ENCODE data around the gene ORAI1.
"Not testable (repeated sequence)": the region's sequence is repeated elsewhere in the genome, so short reads cannot be mapped to it uniquely, and the experiment has no call there.

Gene ORAI1

DNA sequence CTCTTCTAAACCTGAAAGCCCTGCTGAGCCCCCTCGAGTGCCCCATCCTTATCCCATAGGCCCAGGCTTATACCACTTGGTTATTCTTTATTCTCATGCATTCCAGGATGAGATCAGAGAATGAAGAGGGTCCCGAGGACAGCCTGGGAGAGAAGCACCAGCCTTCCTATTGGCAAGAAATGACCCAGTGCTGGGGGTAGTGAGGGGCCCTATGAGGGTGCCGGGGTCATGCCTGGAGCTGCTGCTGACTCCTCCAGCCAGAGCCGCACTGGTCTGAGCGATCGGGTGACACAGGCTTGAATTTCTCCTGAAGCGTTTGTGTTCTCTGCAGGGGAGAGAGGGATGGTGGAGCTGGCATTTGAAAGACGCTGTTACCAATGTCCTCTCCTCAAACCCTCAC is 25.0 kb downstream of the ORAI1 start:
- FAIRE-seq, result no peak

DNA sequence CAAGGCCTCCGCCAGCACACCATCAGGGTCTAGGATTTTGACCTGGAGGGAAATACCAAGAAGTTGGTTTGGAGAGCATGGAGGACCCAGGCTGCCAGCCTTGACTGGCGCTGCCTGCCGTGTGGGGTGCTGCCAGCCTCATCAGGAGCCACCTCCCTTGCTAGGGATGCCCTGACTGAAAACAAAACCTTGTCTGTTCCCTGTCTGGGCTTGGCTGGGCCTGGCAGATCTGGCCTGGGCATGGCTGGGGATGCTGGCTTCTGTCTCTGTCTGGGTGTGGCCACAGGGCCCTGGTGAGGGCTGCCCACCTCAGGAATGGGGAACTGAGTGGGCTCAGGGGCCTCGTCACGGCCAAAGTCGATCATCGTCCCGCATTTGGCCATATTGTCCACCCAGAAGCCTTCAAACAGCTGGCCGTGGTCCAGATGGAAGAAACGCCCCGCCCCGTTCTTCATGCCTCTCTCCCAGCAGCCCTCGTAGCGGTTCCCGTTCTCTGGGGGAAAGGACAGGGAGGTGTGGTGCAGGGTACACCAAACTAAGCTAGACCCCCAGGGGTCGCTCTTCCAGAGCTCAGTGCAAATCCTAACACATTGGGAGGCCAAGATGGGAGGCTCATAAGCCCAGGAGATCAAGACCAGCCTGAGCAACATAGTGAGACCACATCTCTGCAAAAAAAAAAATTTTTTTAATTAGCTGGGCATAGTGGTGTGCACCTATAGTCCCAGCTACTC is 26.6 kb downstream of the ORAI1 start:
- no peak for FAIRE-seq

DNA sequence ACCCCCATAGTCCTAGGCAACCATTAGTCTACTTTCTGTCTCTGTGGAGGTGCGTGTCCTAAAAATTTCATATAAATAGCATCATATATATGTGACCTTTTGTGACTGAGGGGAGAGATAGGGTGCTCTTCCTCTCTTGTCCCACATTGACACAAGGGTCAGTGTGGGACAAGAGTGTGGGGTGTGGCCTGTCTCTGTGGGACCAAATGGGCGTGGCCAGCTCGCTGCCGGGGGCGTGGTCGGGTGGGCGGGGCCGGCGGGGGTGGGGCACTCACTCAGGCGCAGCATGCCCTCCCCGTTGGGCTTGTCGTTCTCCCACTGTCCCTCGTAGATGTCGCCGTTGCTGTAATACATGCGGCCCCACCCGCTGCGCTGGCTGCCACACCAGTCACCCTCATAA is 27.7 kb downstream of the ORAI1 start:
- FAIRE-seq, result no peak

- no peak for FAIRE-seq
These were observed 29.8 kb downstream of the ORAI1 start for GRCh38 chr12:121656122-121656521.

DNA sequence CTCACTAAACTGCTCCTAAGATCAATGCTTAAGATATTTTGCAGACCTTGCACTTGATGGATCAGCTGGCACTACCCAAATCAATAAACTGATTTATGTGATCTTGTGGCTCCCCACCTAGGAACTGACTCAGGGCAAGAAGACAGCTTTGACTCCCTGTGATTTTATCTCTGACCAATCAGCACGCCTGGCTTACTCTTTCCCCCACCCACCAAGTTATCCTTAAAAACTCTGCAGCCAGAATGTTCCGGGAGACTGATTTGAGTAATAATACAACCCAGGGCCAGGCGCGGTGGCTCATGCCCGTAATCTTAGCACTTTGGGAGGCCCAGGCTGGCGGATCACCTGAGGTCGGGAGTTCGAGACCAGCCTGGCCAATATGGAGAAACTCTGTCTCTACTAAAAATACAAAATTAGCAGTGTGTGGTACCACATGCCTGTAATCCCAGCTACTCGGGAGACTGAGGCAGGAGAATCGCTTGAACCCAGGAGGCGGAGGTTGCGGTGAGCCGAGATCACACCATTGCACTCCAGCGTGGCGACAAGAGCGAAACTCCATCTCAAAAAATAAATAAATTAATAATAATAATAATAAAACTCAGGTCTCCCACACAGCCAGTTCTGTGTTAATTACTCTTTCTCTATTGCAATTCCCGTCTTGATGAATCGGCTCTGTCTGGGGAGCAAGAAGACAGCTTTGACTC is 31.1 kb downstream of the ORAI1 start:
- FAIRE-seq, result no peak

DNA sequence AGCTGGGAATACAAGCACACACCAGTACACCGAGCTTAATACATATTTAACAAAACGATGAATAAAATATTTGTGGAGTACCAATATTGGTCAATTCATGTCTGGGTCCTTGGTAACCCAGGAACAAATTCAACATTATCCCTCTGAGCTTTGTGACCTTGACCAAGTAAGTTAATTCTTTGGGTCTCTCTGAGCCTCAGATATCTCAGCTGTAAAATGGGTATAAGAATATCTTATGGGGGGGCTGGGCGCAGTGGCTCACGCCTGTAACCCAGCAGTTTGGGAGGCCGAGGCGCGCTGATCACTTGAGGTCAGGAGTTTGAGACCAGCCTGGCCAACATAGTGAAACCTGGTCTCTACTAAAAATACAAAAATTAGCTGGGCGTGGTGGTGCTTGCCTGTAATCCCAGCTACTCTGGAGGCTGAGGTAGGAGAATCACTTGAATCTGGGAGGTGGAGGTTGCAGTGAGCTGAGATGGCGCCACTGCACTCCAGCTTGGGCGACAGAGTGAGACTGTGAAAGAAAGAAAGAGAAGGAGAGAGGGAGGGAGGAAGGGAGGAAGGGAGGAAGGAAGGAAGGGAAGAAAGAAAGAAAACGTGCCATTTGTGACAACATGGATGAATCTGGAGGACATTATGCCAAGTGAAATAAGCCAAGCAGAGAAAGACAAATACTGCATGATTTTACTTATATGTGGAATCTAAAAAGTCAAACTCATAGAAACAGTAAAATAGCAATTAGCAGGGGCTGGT is 35.2 kb downstream of the ORAI1 start:
- not testable (repeated sequence) for FAIRE-seq

GRCh38 chr12:121663610-121663929 is 37.2 kb downstream of the ORAI1 start:
- FAIRE-seq, result no peak

GRCh38 chr12:121666829-121667228 is 40.5 kb downstream of the ORAI1 start:
- FAIRE-seq, result not testable (repeated sequence)

DNA sequence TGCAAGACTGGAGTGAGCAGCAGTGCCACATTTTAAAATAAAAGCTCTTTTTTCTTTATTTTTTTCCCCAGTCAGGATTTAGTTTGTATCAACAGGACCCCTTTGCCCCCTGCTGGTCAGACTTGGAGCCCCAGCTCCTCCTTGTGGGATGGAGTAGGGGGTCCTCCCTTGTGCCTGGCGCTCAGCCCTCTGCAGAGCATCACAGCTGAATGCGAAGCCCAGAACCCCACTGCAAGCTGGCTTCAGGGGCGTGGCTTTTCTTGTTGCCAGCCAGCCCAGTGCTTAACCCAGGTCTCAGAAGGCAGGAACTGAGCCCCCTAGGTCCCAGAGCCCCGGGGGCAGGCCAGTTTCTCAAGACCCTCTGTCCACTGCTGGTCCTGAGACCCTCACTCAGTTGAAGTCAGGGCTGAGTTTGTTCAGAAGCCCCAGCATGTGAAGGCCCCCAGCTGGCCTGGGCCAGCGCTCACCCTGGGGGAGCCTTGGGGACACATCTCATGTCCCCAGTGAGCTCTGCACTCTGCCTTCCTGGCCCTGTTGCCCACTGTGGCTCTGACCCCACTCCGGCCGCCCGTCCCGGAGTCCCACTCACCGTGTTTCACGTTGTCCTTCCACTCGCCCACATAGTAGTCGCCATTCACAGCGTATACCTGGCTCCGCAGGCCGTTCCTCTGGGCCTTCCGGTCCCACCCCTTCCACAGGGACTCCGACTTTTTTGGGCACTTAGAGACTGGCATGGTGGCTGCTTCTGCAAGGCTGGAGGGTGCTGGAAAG is 42.6 kb downstream of the ORAI1 start:
- no peak for FAIRE-seq

DNA sequence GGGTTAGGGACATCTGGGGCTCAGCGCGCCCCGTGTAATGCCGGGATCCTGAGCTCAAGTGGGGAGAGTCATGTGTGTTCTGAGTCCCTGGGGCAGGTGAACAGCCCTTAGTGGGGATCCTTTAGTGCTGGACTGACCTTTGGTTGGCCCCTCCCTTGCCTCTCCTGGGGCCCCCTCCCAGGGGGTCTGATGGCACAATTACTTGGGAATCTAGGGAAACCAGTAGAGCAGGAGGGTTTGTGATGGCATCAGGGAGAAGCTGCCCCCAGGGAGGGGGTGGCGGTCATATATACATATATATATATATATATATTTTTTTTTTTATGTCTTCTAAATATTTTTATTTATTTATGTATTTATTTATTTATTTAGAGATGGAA is 43.2 kb downstream of the ORAI1 start, which contains the start of gene MORN3:
Gene MORN3, minus strand, starts transcription at position 134 of the 380 bp plus-strand sequence. CDS start 171 bp downstream, outside the sequence.
- no peak for FAIRE-seq

DNA sequence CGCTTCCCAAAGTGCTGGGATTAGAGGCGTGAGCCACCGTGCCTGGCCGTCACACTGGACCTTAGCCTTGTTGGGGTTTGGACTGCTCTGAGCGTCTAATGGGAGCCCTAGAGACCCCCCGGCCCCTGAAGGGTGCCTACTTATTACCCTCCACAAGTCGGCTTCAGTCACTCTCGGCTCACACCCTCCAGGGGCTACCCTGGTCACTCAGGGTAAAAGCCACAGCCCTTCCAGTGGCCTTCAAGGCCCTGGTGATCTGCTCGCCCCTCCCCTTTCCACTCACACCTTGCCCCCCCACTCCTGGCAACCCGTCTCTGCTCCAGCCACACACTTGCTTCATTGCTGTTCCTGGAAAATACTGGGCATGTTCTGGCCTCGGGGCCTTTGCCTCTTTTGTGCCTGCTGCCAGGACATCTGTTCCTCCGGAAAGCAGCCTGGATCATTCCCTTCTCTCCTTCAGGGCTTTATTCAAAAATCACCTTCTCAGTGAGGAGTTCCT is 46.7 kb downstream of the ORAI1 start:
- FAIRE-seq, result no peak

GRCh38 chr12:121676190-121676589 is 49.9 kb downstream of the ORAI1 start:
- FAIRE-seq, result no peak

DNA sequence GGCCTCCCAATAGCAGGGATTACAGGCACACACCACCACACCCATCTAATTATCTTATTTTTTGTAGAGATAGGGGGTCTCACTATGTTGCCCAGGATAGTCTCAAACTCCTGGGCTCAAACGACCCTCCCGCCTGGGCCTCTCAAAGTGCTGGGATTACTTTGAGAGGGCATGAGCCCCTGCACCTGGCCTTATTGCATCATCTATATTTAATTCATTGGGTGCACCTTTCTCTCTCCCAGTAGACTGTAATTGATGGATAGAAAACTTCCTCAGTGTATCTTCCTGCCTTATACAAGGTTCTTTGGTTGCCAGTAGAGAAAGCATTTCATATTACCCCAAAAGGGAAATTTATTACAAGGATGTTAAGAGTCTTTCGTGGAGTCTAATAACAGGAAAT is 52.0 kb downstream of the ORAI1 start:
- no peak for FAIRE-seq

DNA sequence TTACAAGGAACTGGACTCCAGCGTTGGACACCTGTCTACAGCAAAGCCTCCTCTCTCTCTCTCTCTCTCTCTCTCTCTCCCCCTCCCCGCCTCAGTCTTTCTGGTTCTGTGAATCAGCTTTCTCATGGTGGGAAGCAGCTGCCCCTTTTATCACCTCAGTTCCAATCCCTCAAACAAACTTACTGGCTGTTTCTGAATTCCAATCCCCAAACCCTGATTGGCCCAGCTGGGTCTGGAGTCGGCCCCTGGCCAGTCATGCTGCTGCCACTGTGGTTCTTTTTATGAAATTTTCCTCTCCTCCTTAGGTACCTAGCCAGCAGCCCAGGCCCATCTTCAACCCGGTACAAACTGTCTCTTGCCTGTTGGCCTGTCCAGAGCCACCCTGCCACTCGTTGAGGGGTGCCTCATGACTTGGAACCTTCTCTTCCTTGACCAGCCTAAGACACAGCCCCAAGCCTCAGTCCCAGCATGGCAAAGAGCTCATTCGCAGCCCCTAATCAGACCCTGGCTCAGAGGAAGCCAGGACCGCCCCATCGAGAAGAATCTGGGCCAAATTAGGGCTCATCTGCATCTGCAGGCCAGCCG is 52.5 kb downstream of the ORAI1 start:
- FAIRE-seq, result no peak

DNA sequence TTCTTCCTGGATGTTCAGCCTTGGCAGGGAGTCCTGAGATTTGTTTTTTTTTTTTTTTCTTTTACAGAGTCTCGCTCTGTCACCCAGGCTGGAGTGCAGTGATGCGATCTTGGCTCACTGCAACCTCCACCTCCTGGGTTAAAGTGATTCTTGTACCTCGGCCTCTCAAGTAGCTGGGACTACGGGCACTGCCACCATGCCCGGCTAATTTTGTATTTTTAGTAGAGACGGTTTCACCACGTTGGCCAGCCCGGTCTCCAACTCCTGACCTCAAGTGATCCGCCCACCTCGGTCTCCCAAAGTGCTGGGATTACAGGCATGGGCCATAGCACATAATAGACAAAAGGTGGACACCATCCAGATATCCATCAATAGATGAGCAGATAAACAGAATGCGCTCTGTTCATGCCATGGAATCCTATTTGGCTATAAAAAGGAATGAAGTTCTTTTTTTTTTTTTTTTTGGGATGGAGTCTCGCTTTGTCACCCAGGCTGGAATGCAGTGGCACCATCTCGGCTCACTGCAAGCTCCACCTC is 53.4 kb downstream of the ORAI1 start:
- FAIRE-seq, result not testable (repeated sequence)

GRCh38 chr12:121688966-121689365 is 62.6 kb downstream of the ORAI1 start:
- no peak for FAIRE-seq

GRCh38 chr12:121689430-121689829 is 63.1 kb downstream of the ORAI1 start:
- no peak for FAIRE-seq

Measured in TTC549 (cell line).